Spinal cord (tissue), 10 donors: ENCODE data around the gene DDX27. TPM values are rescaled to one million over a fixed set of nuclear protein-coding genes. Genes with fewer than 3 reads are reported as not detected.
A peak's percentile ranks its signal among the peaks of the same experiment; 100 is the strongest.

Experiments
- DNase-seq, 6 donors: peaks; one replicate each; pipeline versions ENCODE4 v3.0.0 to v3.0.0-alpha.2; 2013 to 2015; ENCODE audit warnings: low spot score in 6 of 6, low read depth in 4 of 6
- H3K27ac ChIP-seq: one replicate; pipeline ENCODE4 v1.5.1; 2013; ENCODE audit warnings: low read depth, low read length, control low read depth
- H3K27me3 ChIP-seq: one replicate; pipeline ENCODE4 v1.6.1; 2013; ENCODE audit warnings: low read length; ENCODE audit not compliant: control insufficient read depth, insufficient read depth
- H3K36me3 ChIP-seq: one replicate; pipeline ENCODE4 v1.6.1; 2013; ENCODE audit warnings: low read length; ENCODE audit not compliant: control insufficient read depth, insufficient read depth
- H3K4me1 ChIP-seq: one replicate; pipeline ENCODE4 v1.6.1; 2013; ENCODE audit warnings: low read length; ENCODE audit not compliant: control insufficient read depth, insufficient read depth
- H3K4me3 ChIP-seq: one replicate; pipeline ENCODE4 v1.5.1; 2013; ENCODE audit warnings: low read depth, low read length, control low read depth
- H3K9me3 ChIP-seq: one replicate; pipeline ENCODE4 v1.6.1; 2013; ENCODE audit warnings: low read length; ENCODE audit not compliant: control insufficient read depth, insufficient read depth
- WGBS: methylation state at CpG from one replicate; pipeline ENCODE4 v1.1.5; 2013; ENCODE audit warnings: missing lambda C conversion rate; ENCODE audit not compliant: insufficient coverage; 5-methylcytosine and 5-hydroxymethylcytosine counted together
- polyA plus RNA-seq, 2 donors: library from polyadenylated mRNA; unstranded; fragments of 120-200 nt; gene quantifications; one replicate each; pipeline ENCODE4 v1.2.1, GENCODE V29; 2013; ENCODE audit not compliant: insufficient read length in 2 of 2
- total RNA-seq, 2 donors: library from RNA; depleted of rRNA in 1 of 2; stranded (reverse); fragments of 120-200 nt in 1 of 2; fragments of >200 nt in 1 of 2; gene quantifications; one replicate each; pipeline versions ENCODE4 v1.2.3 to v1.2.4, GENCODE V29; 2013 to 2014
- donor health status: healthy.

DDX27 gene
- total and polyA plus RNA-seq, 4 donors, result 17.0 to 32.9 (median 29.6) TPM

- 76% methylated on average over 20 of the region's 28 CpGs for WGBS
- no peaks in the 10 kb centered on the region for H3K9me3 ChIP-seq
- DNase-seq, result no peak
- peak overlapping the region; percentile 92 for H3K4me3 ChIP-seq
- no peaks in the 10 kb centered on the region for H3K27me3 ChIP-seq
- no peak overlapping the region for H3K27ac ChIP-seq
- H3K4me1 ChIP-seq, result peaks cover 20% of the 10 kb centered on the region
- peaks cover 40% of the 10 kb centered on the region for H3K36me3 ChIP-seq
Observed at GRCh38 chr20:49219924-49220831, 962 bp downstream of the DDX27 start.

DNA sequence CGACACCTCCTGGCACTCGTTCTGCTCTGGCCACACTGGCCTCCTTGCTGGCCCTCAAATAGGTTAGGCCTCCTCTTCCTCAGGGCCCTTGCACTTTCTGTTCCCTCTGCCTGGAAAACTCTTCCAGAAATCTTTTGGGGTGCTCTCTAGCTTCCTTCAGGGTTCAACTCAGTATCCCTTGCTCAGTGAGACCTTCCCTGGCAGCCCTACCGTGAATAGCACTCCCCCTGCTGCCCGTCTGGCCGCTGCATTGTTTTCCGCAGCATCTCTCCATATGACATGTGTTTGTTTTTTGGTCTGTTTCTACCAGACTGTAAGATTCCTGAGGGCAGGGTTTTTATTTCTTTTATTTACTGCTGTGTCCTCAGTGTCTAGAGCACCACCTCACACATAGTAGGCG, 6.7 kb downstream of the DDX27 start:
- peaks cover 3% of the 10 kb centered on the region for H3K4me1 ChIP-seq
- 92% methylated on average over 4 of the region's 7 CpGs for WGBS
- H3K27me3 ChIP-seq, result no peaks in the 10 kb centered on the region
- peaks cover 89% of the 10 kb centered on the region for H3K36me3 ChIP-seq
- no peak overlapping the region for H3K4me3 ChIP-seq
- no peaks in the 10 kb centered on the region for H3K9me3 ChIP-seq
- H3K27ac ChIP-seq, result no peak overlapping the region
- no peak for DNase-seq

GRCh38 chr20:49228676-49229075, 9.5 kb downstream of the DDX27 start:
- H3K9me3 ChIP-seq, result no peaks in the 10 kb centered on the region
- peaks cover 93% of the 10 kb centered on the region for H3K36me3 ChIP-seq
- no peak for DNase-seq
- no peaks in the 10 kb centered on the region for H3K27me3 ChIP-seq
- 85% methylated on average over 7 of the region's 9 CpGs for WGBS
- no peaks in the 10 kb centered on the region for H3K4me1 ChIP-seq
- H3K27ac ChIP-seq, result no peak overlapping the region
- no peak overlapping the region for H3K4me3 ChIP-seq

DNA sequence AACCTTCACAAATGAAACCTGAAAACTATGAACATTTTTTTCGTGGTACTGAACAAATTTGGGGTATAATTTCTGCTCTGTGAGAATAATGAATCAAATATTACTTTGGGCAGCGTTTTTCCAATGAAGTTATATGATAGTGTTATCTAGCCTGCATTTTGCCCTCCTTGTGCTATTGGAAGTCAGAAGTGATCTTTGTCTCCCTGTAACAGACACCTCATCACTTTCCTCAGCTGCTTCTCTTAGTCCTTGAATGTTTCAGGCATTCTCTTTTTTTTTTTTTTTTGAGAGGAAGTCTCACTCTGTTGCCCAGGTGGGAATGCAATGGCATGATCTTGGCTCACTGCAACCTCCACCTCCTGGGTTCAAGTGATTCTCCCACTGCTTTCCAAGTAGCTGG, 10.2 kb downstream of the DDX27 start:
- H3K9me3 ChIP-seq, result no peaks in the 10 kb centered on the region
- H3K27ac ChIP-seq, result no peak overlapping the region
- peaks cover 93% of the 10 kb centered on the region for H3K36me3 ChIP-seq
- H3K4me1 ChIP-seq, result no peaks in the 10 kb centered on the region
- no peak for DNase-seq
- WGBS, result no CpG with 5 or more reads among the region's 2 CpGs
- H3K4me3 ChIP-seq, result no peak overlapping the region
- H3K27me3 ChIP-seq, result no peaks in the 10 kb centered on the region

DNA sequence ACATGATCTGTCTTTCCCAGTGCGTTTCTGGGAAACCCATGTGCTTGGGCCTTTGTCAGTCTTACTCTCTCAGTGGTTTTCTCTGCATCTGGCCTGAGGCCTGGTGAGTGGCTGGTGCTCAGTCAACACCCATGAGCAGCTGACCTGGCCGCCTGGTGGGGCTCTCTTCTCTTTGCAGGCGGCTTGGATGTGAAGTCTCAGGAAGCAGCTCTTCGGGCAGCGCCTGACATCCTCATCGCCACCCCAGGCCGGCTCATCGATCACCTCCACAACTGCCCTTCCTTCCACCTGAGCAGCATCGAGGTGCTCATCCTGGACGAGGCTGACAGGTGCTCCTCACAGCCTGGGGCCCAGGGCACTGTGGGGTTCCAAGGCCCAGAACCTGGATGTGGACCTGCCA, 10.8 kb downstream of the DDX27 start:
- DNase-seq, result no peak
- Histone ChIP-seq H3K9me3 (no peaks in the 10 kb centered on the region), H3K27me3 (no peaks in the 10 kb centered on the region), H3K27ac (no peak overlapping the region), H3K4me1 (no peaks in the 10 kb centered on the region), H3K4me3 (no peak overlapping the region), H3K36me3 (peaks cover 93% of the 10 kb centered on the region)
- WGBS, result 89% methylated on average over 10 of the region's 10 CpGs

GRCh38 chr20:49230561-49231133, 11.4 kb downstream of the DDX27 start:
- Histone ChIP-seq H3K36me3 (peaks cover 92% of the 10 kb centered on the region), H3K27ac (no peak overlapping the region), H3K27me3 (no peaks in the 10 kb centered on the region), H3K4me1 (no peaks in the 10 kb centered on the region), H3K4me3 (no peak overlapping the region), H3K9me3 (no peaks in the 10 kb centered on the region)
- 93% methylated on average over 5 of the region's 8 CpGs for WGBS
- DNase-seq, result no peak

- Histone ChIP-seq H3K36me3 (peaks cover 92% of the 10 kb centered on the region), H3K27me3 (no peaks in the 10 kb centered on the region), H3K27ac (no peak overlapping the region), H3K4me1 (no peaks in the 10 kb centered on the region), H3K9me3 (no peaks in the 10 kb centered on the region), H3K4me3 (no peak overlapping the region)
- DNase-seq, result no peak
- 97% methylated on average over 5 of the region's 7 CpGs for WGBS
Observed at GRCh38 chr20:49231471-49231870, 12.3 kb downstream of the DDX27 start.

DNA sequence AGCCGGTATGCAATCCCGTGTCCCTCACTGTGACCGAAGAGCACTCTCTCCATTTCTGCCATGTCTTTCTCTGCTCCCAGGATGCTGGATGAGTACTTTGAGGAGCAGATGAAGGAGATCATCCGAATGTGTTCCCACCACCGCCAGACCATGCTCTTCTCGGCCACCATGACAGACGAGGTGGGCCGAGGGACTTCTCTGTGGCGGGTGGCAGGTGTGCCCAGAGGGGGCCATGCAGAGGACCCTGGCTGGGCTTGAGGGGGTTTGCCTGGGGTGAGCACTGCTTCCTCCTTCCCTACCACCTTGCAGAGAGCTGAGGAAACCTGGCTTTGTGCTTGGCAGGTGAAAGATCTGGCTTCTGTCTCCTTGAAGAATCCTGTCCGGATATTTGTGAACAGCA, 14.0 kb downstream of the DDX27 start:
- no peak overlapping the region for H3K27ac ChIP-seq
- H3K9me3 ChIP-seq, result no peaks in the 10 kb centered on the region
- H3K27me3 ChIP-seq, result no peaks in the 10 kb centered on the region
- WGBS, result 100% methylated on average over 6 of the region's 10 CpGs
- DNase-seq, result no peak
- peaks cover 89% of the 10 kb centered on the region for H3K36me3 ChIP-seq
- no peak overlapping the region for H3K4me3 ChIP-seq
- H3K4me1 ChIP-seq, result no peaks in the 10 kb centered on the region

- Histone ChIP-seq H3K27ac (no peak overlapping the region), H3K27me3 (no peaks in the 10 kb centered on the region), H3K36me3 (peaks cover 86% of the 10 kb centered on the region), H3K4me3 (no peak overlapping the region), H3K4me1 (no peaks in the 10 kb centered on the region), H3K9me3 (no peaks in the 10 kb centered on the region)
- 89% methylated on average over 3 of the region's 6 CpGs for WGBS
- DNase-seq, result no peak
Observed at GRCh38 chr20:49234831-49235230, 15.6 kb downstream of the DDX27 start.

DNA sequence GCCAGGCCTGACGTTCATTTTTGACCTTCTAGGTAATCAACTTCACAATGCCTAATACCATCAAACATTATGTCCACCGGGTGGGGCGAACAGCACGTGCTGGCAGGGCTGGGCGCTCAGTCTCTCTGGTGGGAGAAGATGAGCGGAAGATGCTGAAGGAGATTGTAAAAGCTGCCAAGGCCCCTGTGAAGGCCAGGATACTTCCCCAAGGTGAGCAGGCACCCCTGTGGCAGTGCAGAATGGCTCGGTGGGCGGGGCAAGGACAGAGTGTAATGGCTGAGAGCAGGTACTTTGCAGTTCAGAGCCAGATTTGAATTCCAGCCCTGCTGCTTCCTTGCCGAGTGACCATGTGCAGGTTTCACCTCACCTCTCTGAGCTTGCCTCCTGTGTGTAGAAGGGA, 17.1 kb downstream of the DDX27 start:
- Histone ChIP-seq H3K36me3 (peaks cover 80% of the 10 kb centered on the region), H3K27me3 (no peaks in the 10 kb centered on the region), H3K4me3 (no peak overlapping the region), H3K4me1 (no peaks in the 10 kb centered on the region), H3K9me3 (no peaks in the 10 kb centered on the region), H3K27ac (no peak overlapping the region)
- WGBS, result 92% methylated on average over 6 of the region's 9 CpGs
- no peak for DNase-seq
